ENCODE results near the gene TRAF6. TPM values are rescaled to one million over a fixed set of nuclear protein-coding genes. Genes with fewer than 3 reads are reported as not detected.

TRAF6 gene
- total RNA-seq, 4 donors from 2014 or later: 12.6 to 18.7 (median 18.6) TPM

- WGBS: 77% methylated on average over 6 of the region's 6 CpGs
- Histone ChIP-seq H3K9me3 (no peaks in the 10 kb centered on the region), H3K4me3 (no peak overlapping the region), H3K4me1 (peaks cover 31% of the 10 kb centered on the region), H3K27ac (peak overlapping the region; percentile 71), H3K36me3 (peaks cover 3% of the 10 kb centered on the region), H3K27me3 (no peaks in the 10 kb centered on the region)
- TF ChIP-seq, protein P1, sequence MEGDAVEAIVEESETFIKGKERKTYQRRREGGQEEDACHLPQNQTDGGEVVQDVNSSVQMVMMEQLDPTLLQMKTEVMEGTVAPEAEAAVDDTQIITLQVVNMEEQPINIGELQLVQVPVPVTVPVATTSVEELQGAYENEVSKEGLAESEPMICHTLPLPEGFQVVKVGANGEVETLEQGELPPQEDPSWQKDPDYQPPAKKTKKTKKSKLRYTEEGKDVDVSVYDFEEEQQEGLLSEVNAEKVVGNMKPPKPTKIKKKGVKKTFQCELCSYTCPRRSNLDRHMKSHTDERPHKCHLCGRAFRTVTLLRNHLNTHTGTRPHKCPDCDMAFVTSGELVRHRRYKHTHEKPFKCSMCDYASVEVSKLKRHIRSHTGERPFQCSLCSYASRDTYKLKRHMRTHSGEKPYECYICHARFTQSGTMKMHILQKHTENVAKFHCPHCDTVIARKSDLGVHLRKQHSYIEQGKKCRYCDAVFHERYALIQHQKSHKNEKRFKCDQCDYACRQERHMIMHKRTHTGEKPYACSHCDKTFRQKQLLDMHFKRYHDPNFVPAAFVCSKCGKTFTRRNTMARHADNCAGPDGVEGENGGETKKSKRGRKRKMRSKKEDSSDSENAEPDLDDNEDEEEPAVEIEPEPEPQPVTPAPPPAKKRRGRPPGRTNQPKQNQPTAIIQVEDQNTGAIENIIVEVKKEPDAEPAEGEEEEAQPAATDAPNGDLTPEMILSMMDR (IDR thresholded peaks at IDR 0.05): no peak
- no peak for TF ChIP-seq POLR2A (IDR thresholded peaks at IDR 0.05)
- no peak for TF ChIP-seq EP300 (IDR thresholded peaks at IDR 0.05)
- no peak for DNase-seq (ENCODE audit: low spot score in 2 of 2)
Observed at GRCh38 chr11:36456156-36456555, 53.9 kb downstream of the TRAF6 start.

DNA sequence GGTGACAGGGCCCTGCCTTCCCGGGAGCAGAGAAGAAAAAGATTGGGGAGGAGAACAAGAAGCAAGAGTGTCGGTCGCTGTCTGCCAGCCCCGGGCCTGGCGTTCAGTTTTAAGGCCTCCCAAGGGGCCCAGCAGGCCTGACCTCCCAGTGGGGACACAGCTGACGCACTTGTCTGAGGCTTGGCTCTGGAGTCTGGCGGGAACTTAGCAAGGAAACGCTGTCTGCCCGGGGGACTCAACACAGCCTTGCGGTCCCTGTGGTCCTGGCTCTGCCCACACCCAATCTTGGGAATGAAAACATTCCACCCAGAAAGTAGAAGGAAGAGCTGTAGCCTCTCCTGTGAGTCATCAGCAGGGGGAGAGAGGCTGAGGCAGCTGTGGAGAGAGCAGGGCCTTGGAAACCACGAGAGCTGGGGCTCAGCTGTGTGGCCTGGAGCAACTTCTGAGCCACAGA lies 54.4 kb downstream of the TRAF6 start:
- Histone ChIP-seq H3K4me1 (peaks cover 31% of the 10 kb centered on the region), H3K27me3 (no peaks in the 10 kb centered on the region), H3K4me3 (no peak overlapping the region), H3K9me3 (no peaks in the 10 kb centered on the region), H3K36me3 (peaks cover 3% of the 10 kb centered on the region), H3K27ac (peak overlapping the region; percentile 71)
- peak in 1 of 3 donors; percentile 39 for TF ChIP-seq POLR2AphosphoS5 (IDR thresholded peaks at IDR 0.05)
- TF ChIP-seq EP300 (IDR thresholded peaks at IDR 0.05): no peak
- whole genome bisulfite sequencing: 51% methylated on average over 11 of the region's 11 CpGs
- DNase-seq (ENCODE audit: low spot score in 2 of 2): peak; percentile 85 to 91

- Histone ChIP-seq H3K27me3 (no peaks in the 10 kb centered on the region), H3K36me3 (peaks cover 3% of the 10 kb centered on the region), H3K27ac (peak overlapping the region; percentile 71), H3K9me3 (no peaks in the 10 kb centered on the region), H3K4me3 (no peak overlapping the region), H3K4me1 (peaks cover 36% of the 10 kb centered on the region)
- TF ChIP-seq, protein P1 (IDR thresholded peaks at IDR 0.05): no peak
- peak in 1 of 2 donors; percentile 6 for TF ChIP-seq POLR2A (IDR thresholded peaks at IDR 0.05)
- DNase-seq (ENCODE audit: low spot score in 2 of 2): no peak
- WGBS: 64% methylated on average over 11 of the region's 17 CpGs
Observed at GRCh38 chr11:36454941-36455631, 55.0 kb downstream of the TRAF6 start.

- Histone ChIP-seq H3K4me3 (no peak overlapping the region), H3K27me3 (no peaks in the 10 kb centered on the region), H3K36me3 (peaks cover 3% of the 10 kb centered on the region), H3K4me1 (peaks cover 41% of the 10 kb centered on the region), H3K27ac (no peak overlapping the region), H3K9me3 (no peaks in the 10 kb centered on the region)
- WGBS: 94% methylated on average over 18 of the region's 18 CpGs
- TF ChIP-seq POLR2A (IDR thresholded peaks at IDR 0.05) (no peak), EP300 (IDR thresholded peaks at IDR 0.05) (no peak), POLR2AphosphoS5 (IDR thresholded peaks at IDR 0.05) (no peak)
- TF ChIP-seq, protein P1 (IDR thresholded peaks at IDR 0.05): no peak
- no peak for DNase-seq (ENCODE audit: low spot score in 2 of 2)
Observed at GRCh38 chr11:36454551-36454940, 55.5 kb downstream of the TRAF6 start.

- Histone ChIP-seq H3K4me1 (peaks cover 41% of the 10 kb centered on the region), H3K9me3 (no peaks in the 10 kb centered on the region), H3K27ac (no peak overlapping the region), H3K27me3 (no peaks in the 10 kb centered on the region), H3K4me3 (no peak overlapping the region), H3K36me3 (peaks cover 3% of the 10 kb centered on the region)
- no peak for DNase-seq (ENCODE audit: low spot score in 2 of 2)
- 85% methylated on average over 3 of the region's 3 CpGs for WGBS
- TF ChIP-seq EP300 (IDR thresholded peaks at IDR 0.05) (no peak), POLR2AphosphoS5 (IDR thresholded peaks at IDR 0.05) (no peak)
- TF ChIP-seq, protein P1 (IDR thresholded peaks at IDR 0.05): no peak
Observed at GRCh38 chr11:36453678-36454077, 56.4 kb downstream of the TRAF6 start.

Measured in suprapubic skin (tissue), 4 donors.